Keratinocyte (primary cell): ENCODE results near the gene SLC23A2. TPM values are rescaled to one million over a fixed set of nuclear protein-coding genes. Genes with fewer than 3 reads are reported as not detected.
"Not testable (repeated sequence)": the region's sequence is repeated elsewhere in the genome, so short reads cannot be mapped to it uniquely, and the experiment has no call there.

Source experiments
- DNase-seq: peaks from one replicate; pipeline ENCODE4 v3.0.0-alpha.2; 2011; ENCODE audit warnings: low read depth, missing footprints, low spot score
- FAIRE-seq: peaks from 2 replicates; lab custom pipeline; 2011; peaks lifted over from hg19 to GRCh38; lab: Jason Lieb, UNC
- H2AFZ ChIP-seq: 2 replicates; pipeline ENCODE4 v1.6.0; 2012; ENCODE audit warnings: low read length, control low read depth, inconsistent platforms; ENCODE audit not compliant: control insufficient read depth
- H3K27ac ChIP-seq: 2 replicates; pipeline ENCODE4 v1.5.1; 2011; ENCODE audit warnings: low read length; ENCODE audit not compliant: control insufficient read depth, insufficient read depth
- H3K27me3 ChIP-seq: 3 replicates; pipeline ENCODE4 v1.6.0; 2011; ENCODE audit warnings: low read length; ENCODE audit not compliant: control insufficient read depth, insufficient read depth; ENCODE audit errors: extremely low read depth
- H3K36me3 ChIP-seq, 2 experiments: 2 replicates in 1 of 2; 3 replicates in 1 of 2; pipeline ENCODE4 v1.5.1; 2011; ENCODE audit warnings: low read length in 2 of 2, mild to moderate bottlenecking in 1 of 2; ENCODE audit not compliant: control insufficient read depth in 2 of 2, insufficient read depth in 2 of 2; ENCODE audit errors: extremely low read depth in 1 of 2
- H3K4me1 ChIP-seq: 3 replicates; pipeline ENCODE4 v1.5.1; 2011; ENCODE audit warnings: low read length; ENCODE audit not compliant: control insufficient read depth, insufficient read depth; ENCODE audit errors: extremely low read depth
- H3K4me2 ChIP-seq: 3 replicates; pipeline ENCODE4 v1.6.0; 2011; ENCODE audit warnings: low read depth, low read length; ENCODE audit not compliant: control insufficient read depth, insufficient read depth; ENCODE audit errors: extremely low read depth
- H3K4me3 ChIP-seq, 3 experiments: fragments of 200-600 bp in 1 of 3; sonication (generic) in 1 of 3; 2 replicates in 2 of 3; 3 replicates in 1 of 3; pipeline ENCODE4 v1.5.1; 2011 to 2016; ENCODE audit warnings: low read length in 3 of 3, mild to moderate bottlenecking in 3 of 3, control low read depth in 2 of 3, inconsistent platforms in 1 of 3, low read depth in 1 of 3, mixed read lengths in 1 of 3, mixed run types in 1 of 3, moderate library complexity in 1 of 3; ENCODE audit not compliant: control insufficient read depth in 2 of 3, insufficient read depth in 2 of 3; ENCODE audit errors: extremely low read depth in 1 of 3
- H3K79me2 ChIP-seq: 2 replicates; pipeline ENCODE4 v1.6.0; 2012; ENCODE audit warnings: low read length; ENCODE audit not compliant: control insufficient read depth, insufficient read depth
- H3K9ac ChIP-seq: 3 replicates; pipeline ENCODE4 v1.6.0; 2011; ENCODE audit warnings: low read length; ENCODE audit not compliant: control insufficient read depth, insufficient read depth; ENCODE audit errors: extremely low read depth
- H3K9me1 ChIP-seq: 3 replicates; pipeline ENCODE4 v1.6.0; 2011; ENCODE audit warnings: low read length; ENCODE audit not compliant: control insufficient read depth, insufficient read depth; ENCODE audit errors: extremely low read depth
- H3K9me3 ChIP-seq: 2 replicates; pipeline ENCODE4 v1.5.1; 2012; ENCODE audit warnings: low read depth, low read length; ENCODE audit not compliant: control insufficient read depth
- H4K20me1 ChIP-seq: 3 replicates; pipeline ENCODE4 v1.6.0; 2011; ENCODE audit warnings: low read length; ENCODE audit not compliant: control insufficient read depth, insufficient read depth; ENCODE audit errors: extremely low read depth
- CTCF ChIP-seq, 3 experiments: IDR thresholded peaks in 1 of 3; conservative IDR thresholded peaks in 1 of 3; optimal IDR thresholded peaks in 1 of 3; 2 replicates in 2 of 3; 3 replicates in 1 of 3; pipeline versions ENCODE3 to v1.5.1; 2011; ENCODE audit warnings: low read length in 3 of 3, mild to moderate bottlenecking in 3 of 3, moderate library complexity in 2 of 3, control low read depth in 1 of 3, inconsistent platforms in 1 of 3; ENCODE audit not compliant: insufficient read depth in 2 of 3; ENCODE audit errors: extremely low read depth in 1 of 3
- EZH2 ChIP-seq: IDR thresholded peaks from one replicate; pipeline ENCODE4 v1.6.1; 2012; ENCODE audit warnings: inconsistent platforms, mild to moderate bottlenecking, low read length, moderate library complexity
- dilution Hi-C: fragments of 300-500 bp; cut with MboI; formaldehyde crosslinking; loops from one replicate; pipeline ENCODE4 v1.7.0; 2020; ENCODE audit warnings: low sequenced_read_pairs; ENCODE audit not compliant: extremely low pct_ligation_motif_present
- polyA plus RNA-seq, 5 experiments: library from polyadenylated mRNA; depleted of rRNA in 3 of 5; stranded (reverse) in 3 of 5; stranded (forward) in 1 of 5; unstranded in 1 of 5; fragments of >200 nt; gene quantifications; 1 replicate in 1 of 5; 2 replicates in 3 of 5; 3 replicates in 1 of 5; pipeline versions ENCODE4 v1.2.1 to v1.2.3, GENCODE V29; 2011 to 2012; ENCODE audit warnings: missing spikeins in 2 of 5, low read depth in 1 of 5, low replicate concordance in 1 of 5

SLC23A2 gene
- polyA plus RNA-seq, 1 donor (not counting 4 experiments of a cell fraction or from before 2014, with no cell fraction given): 13.4 TPM

GRCh38 chr20:4881006-4881730 lies 120.1 kb downstream of the SLC23A2 start:
- Histone ChIP-seq H3K79me2 (no peaks in the 10 kb centered on the region), H3K36me3 (peaks cover 0 to 14% of the 10 kb centered on the region in 2 experiments), H3K9me1 (no peaks in the 10 kb centered on the region), H3K27me3 (no peaks in the 10 kb centered on the region), H2AFZ (no peak overlapping the region), H3K4me1 (no peaks in the 10 kb centered on the region), H3K9me3 (no peaks in the 10 kb centered on the region), H3K9ac (no peak overlapping the region), H3K4me3 (no peak overlapping the region), H3K27ac (no peak overlapping the region), H3K4me2 (no peak overlapping the region), H4K20me1 (no peaks in the 10 kb centered on the region)
- dilution Hi-C loops: no loop called here
- TF ChIP-seq EZH2 (no peak), CTCF (optimal IDR thresholded peaks at IDR 0.05 in 1 of 3, IDR thresholded peaks at IDR 0.05 in 1 of 3, conservative IDR thresholded peaks at IDR 0.05 in 1 of 3; ENCODE audit: extremely low read depth in 1 of 3, insufficient read depth in 2 of 3, low read length in 3 of 3) (no peak)
- DNase-seq (no peak), FAIRE-seq (no peak)

GRCh38 chr20:4880051-4880450 lies 121.3 kb downstream of the SLC23A2 start:
- DNase-seq (no peak), FAIRE-seq (no peak)
- Histone ChIP-seq H3K27ac (no peak overlapping the region), H3K4me1 (no peaks in the 10 kb centered on the region), H3K79me2 (no peaks in the 10 kb centered on the region), H3K27me3 (no peaks in the 10 kb centered on the region), H3K36me3 (peaks cover 0 to 16% of the 10 kb centered on the region in 2 experiments), H3K4me2 (no peak overlapping the region), H3K9ac (no peak overlapping the region), H4K20me1 (no peaks in the 10 kb centered on the region), H3K4me3 (no peak overlapping the region), H3K9me1 (no peaks in the 10 kb centered on the region), H2AFZ (no peak overlapping the region), H3K9me3 (no peaks in the 10 kb centered on the region)
- dilution Hi-C loops: no loop called here
- TF ChIP-seq EZH2 (no peak), CTCF (optimal IDR thresholded peaks at IDR 0.05 in 1 of 3, IDR thresholded peaks at IDR 0.05 in 1 of 3, conservative IDR thresholded peaks at IDR 0.05 in 1 of 3; ENCODE audit: extremely low read depth in 1 of 3, insufficient read depth in 2 of 3, low read length in 3 of 3) (no peak)

GRCh38 chr20:4878099-4878498 lies 123.2 kb downstream of the SLC23A2 start:
- dilution Hi-C loops, H4K20me1 ChIP-seq, H2AFZ ChIP-seq, H3K4me3 ChIP-seq, DNase-seq, H3K4me1 ChIP-seq, H3K79me2 ChIP-seq, FAIRE-seq, H3K9ac ChIP-seq, H3K9me1 ChIP-seq, H3K27ac ChIP-seq, H3K9me3 ChIP-seq, H3K27me3 ChIP-seq, H3K4me2 ChIP-seq: not testable (repeated sequence)
- peaks cover 0 to 20% of the 10 kb centered on the region in 2 experiments for H3K36me3 ChIP-seq
